Activated T-helper 1 cell treated with anti-CD3 and anti-CD28 coated beads, Interleukin-12 subunit alpha, Interleukin-12 subunit beta, Interleukin-2, Interleukin-4 antibody, amounts not matched to agents 30 ng/mL and 10 ng/mL and 1 ng/mL, durations not matched to agents 14 hours and 24 hours and 36 hours (primary cell): Measurements from ENCODE around the gene LRP6. TPM values are rescaled to one million over a fixed set of nuclear protein-coding genes. Genes with fewer than 3 reads are reported as not detected.

Source experiments
- DNase-seq: peaks from one replicate; pipeline ENCODE4 v3.0.0; 2021; ENCODE audit warnings: low spot score
- H3K27ac Mint-ChIP-seq: one replicate; pipeline ENCODE4 v1.8.0; 2021; ENCODE audit warnings: mild to moderate bottlenecking, mixed read lengths
- H3K27me3 Mint-ChIP-seq: one replicate; pipeline ENCODE4 v1.8.0; 2022; ENCODE audit warnings: mild to moderate bottlenecking, moderate library complexity, mixed read lengths; ENCODE audit not compliant: insufficient read depth
- H3K36me3 Mint-ChIP-seq: one replicate; pipeline ENCODE4 v1.8.0; 2021; ENCODE audit warnings: low read depth, mixed read lengths
- H3K4me1 Mint-ChIP-seq: one replicate; pipeline ENCODE4 v1.8.0; 2021; ENCODE audit warnings: low read depth, mixed read lengths
- H3K4me3 Mint-ChIP-seq: one replicate; pipeline ENCODE4 v1.8.0; 2021; ENCODE audit warnings: mild to moderate bottlenecking, moderate library complexity, mixed read lengths
- H3K9me3 Mint-ChIP-seq: one replicate; pipeline ENCODE4 v1.8.0; 2021; ENCODE audit warnings: mixed read lengths
- intact Hi-C: fragments of 100-400 bp; cut with micrococcal nuclease; formaldehyde crosslinking; loops from one replicate; pipeline ENCODE4 v1.15.1; 2024
- total RNA-seq: library from RNA; stranded (reverse); gene quantifications from 2 replicates; pipeline ENCODE4 v1.2.3, GENCODE V29; 2022

Gene LRP6
- total RNA-seq, 1 donor from 2014 or later, result 5.5 TPM

DNA sequence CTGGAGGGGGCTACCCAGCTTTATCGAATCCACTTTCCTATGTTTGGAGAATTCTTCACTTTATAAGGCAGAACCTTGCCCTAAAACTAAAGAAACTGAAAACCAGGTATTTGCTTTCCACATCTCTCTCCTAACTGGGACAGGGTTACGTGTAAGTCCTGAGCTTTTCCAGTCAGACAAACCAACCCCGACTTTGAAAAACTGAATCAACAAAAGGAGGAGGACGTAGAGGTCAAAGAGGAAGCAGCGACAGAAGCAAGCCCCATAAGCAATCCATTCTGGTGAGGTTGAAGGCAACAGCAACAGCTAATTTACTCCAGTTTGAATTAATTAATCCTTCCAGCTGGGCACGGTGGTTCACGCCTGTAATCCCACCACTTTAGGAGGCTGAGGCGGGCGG, 47.2 kb downstream of the LRP6 start:
- no peak overlapping the region for H3K27ac Mint-ChIP-seq
- no peak overlapping the region for H3K4me3 Mint-ChIP-seq
- H3K27me3 Mint-ChIP-seq, result peaks cover 33% of the 10 kb centered on the region
- intact Hi-C loops, result no loop called here
- H3K36me3 Mint-ChIP-seq, result no peaks in the 10 kb centered on the region
- peaks cover 6% of the 10 kb centered on the region for H3K4me1 Mint-ChIP-seq
- H3K9me3 Mint-ChIP-seq, result no peaks in the 10 kb centered on the region
- DNase-seq, result no peak

DNA sequence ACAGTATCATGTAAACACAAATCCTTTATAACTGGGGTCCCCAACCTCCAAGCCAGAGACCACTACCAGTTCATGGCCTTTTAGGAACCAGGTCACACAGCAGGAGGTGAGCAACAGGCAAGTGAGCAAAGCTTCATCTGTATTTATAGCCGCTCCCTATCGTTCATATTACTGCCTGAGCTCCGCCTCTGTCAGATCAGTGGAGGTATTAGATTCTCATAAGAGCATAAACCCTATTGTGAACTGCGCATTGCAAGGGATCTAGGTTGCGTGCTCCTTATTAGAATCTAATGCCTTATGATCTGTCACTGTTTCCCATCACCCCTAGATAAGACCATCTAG, 49.9 kb downstream of the LRP6 start:
- Mint-ChIP-seq H3K4me3 (no peak overlapping the region), H3K36me3 (no peaks in the 10 kb centered on the region), H3K4me1 (no peaks in the 10 kb centered on the region), H3K27me3 (peaks cover 29% of the 10 kb centered on the region), H3K9me3 (no peaks in the 10 kb centered on the region), H3K27ac (no peak overlapping the region)
- intact Hi-C loops, result no loop called here
- DNase-seq, result no peak

DNA sequence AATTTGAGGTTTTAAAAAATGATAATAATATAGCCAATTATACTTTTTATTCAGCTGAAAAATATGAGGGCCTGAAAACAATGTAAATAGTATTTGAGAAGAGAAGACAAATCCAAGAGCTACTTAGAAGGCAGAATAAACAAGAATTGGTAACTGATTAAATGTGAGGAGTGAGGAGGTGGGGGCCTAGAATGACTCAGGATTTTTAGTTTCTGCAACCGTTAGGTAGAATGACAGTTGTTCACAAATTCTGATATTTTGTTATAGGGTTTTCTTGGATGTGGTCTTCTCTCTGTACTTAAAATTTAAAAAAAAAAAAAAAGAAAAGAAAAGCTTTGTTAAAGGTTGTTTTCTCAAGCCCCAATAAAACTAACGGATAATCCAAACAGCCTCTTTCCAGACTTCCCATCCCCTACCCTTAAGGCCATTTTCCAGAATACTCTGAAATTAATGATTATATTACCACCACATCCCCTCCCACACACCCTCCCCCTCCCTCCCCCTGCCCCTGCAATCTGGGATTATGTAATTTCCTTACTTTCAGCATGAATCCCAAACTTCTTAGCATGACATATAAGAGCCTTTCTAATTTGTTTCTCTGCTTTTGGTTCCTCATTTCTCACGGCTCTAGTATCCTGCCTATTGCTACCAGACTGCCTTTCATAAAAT, 50.4 kb downstream of the LRP6 start:
- H3K36me3 Mint-ChIP-seq, result no peaks in the 10 kb centered on the region
- DNase-seq, result no peak
- intact Hi-C loops, result no loop called here
- no peaks in the 10 kb centered on the region for H3K4me1 Mint-ChIP-seq
- H3K27ac Mint-ChIP-seq, result no peak overlapping the region
- peaks cover 29% of the 10 kb centered on the region for H3K27me3 Mint-ChIP-seq
- H3K9me3 Mint-ChIP-seq, result no peaks in the 10 kb centered on the region
- H3K4me3 Mint-ChIP-seq, result no peak overlapping the region

DNA sequence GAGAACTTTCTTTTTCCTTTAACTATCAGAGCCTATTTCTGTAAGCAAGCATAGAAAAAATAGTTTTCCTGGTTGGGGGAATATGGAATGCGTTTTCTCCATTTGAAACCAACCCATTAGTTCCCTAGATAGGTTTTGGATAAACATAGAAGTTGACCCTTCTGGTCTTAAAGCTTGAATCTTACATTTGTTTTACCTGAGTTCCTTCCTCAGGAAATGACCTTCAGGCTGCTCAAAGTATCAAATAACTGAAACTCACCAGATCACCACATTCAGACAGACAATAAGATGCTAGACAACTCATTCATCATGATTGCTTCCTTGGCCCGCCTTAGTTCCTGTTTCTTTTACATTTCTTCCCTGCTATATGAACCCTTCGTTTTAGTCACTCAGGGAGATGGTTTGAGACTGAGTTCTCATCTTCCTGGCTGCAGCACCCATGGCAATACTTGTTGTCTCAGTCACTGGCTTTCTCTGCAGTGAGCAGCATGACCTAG, 52.2 kb downstream of the LRP6 start:
- Mint-ChIP-seq H3K27ac (no peak overlapping the region), H3K27me3 (peaks cover 34% of the 10 kb centered on the region), H3K9me3 (no peaks in the 10 kb centered on the region), H3K4me3 (no peak overlapping the region), H3K4me1 (peaks cover 6% of the 10 kb centered on the region), H3K36me3 (no peaks in the 10 kb centered on the region)
- DNase-seq, result no peak
- intact Hi-C loops, result no loop called here

DNA sequence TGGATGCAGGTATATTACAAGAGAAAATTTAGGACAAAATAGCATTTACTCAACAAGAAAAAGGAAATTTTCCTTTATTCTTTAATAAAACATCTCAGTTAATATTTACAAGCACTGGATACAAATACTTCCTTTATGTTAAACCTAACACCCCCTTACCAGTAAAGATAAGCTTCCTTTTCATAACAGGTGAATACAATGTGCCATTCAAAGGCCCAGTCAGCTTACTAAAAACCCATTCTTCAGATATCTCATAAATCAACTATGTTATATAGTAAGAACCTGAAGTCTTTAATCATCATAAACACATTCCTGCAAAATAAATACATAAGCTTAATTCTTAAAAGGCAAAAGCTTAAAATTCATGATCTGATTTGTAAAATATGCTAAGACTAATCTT, 52.6 kb downstream of the LRP6 start:
- H3K9me3 Mint-ChIP-seq, result no peaks in the 10 kb centered on the region
- H3K27ac Mint-ChIP-seq, result no peak overlapping the region
- intact Hi-C loops, result no loop called here

DNA sequence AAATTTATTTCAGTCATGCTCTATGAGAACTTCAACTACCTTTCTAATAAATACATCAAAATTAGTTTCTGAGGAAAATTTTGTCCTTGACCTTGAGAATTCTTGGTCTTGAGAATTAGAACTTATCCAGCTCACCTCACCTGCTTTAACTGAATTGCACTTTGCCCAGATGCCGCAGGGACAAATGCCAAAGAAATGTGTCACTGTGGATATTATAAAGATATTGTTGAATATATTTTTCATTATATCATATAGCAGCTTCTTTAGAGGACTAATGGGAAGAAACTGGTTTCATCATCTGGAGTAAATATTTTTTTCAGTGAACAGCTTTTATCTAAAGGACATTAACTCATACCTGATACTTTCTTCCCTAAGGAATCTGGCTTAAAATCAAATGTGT, 54.1 kb downstream of the LRP6 start:
- DNase-seq, result no peak
- Mint-ChIP-seq H3K36me3 (no peaks in the 10 kb centered on the region), H3K9me3 (no peaks in the 10 kb centered on the region), H3K27ac (no peak overlapping the region), H3K27me3 (peaks cover 39% of the 10 kb centered on the region), H3K4me1 (peaks cover 6% of the 10 kb centered on the region), H3K4me3 (no peak overlapping the region)
- intact Hi-C loops, result no loop called here

More for the DNA sequence above, 52.6 kb downstream of the LRP6 start:
- Mint-ChIP-seq H3K27me3 (peaks cover 31% of the 10 kb centered on the region), H3K4me3 (no peak overlapping the region), H3K36me3 (no peaks in the 10 kb centered on the region), H3K4me1 (peaks cover 6% of the 10 kb centered on the region)
- no peak for DNase-seq

DNA sequence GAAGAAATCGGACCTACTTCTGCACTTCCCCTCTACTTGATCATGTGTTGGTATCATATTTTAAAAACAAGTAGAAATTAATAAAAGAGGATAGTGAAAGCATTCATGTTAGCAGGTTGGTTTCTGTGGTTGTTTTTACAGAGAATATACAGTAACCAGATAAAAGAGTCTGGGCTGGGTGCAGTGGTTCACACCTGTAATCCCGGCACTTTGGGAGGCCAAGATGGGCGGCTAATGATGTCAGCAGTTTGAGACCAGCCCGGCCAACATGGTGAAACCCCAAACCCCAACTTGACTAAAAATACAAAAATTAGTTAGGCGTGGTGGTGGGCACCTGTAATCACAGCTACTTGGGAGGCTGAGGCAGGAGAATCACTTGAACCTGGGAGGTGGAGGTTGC, 55.9 kb downstream of the LRP6 start:
- Mint-ChIP-seq H3K4me1 (peaks cover 6% of the 10 kb centered on the region), H3K36me3 (no peaks in the 10 kb centered on the region), H3K27ac (no peak overlapping the region), H3K4me3 (no peak overlapping the region), H3K9me3 (no peaks in the 10 kb centered on the region), H3K27me3 (peaks cover 38% of the 10 kb centered on the region)
- no peak for DNase-seq
- intact Hi-C loops, result no loop called here

DNA sequence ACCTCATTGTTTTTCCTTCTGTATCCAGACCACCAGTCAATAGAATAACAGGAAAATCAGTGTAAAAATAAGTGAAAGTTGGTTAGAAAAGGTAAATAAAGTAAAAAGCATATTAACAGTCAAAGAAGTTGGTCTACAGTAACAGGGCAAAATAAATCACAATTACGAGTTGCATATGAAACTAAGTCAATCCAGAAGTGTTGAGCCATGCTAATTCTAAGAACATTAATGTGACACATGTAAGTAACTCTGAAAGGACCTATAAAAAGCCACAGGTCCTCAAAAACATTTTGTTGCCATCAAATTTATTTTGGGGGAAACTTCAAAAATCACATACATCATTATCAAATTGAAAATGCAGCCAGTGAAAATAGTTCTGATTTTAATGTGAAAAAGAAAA, 56.4 kb downstream of the LRP6 start:
- Mint-ChIP-seq H3K36me3 (no peaks in the 10 kb centered on the region), H3K9me3 (no peaks in the 10 kb centered on the region), H3K4me1 (peaks cover 6% of the 10 kb centered on the region), H3K4me3 (no peak overlapping the region), H3K27ac (no peak overlapping the region), H3K27me3 (peaks cover 34% of the 10 kb centered on the region)
- intact Hi-C loops, result no loop called here
- DNase-seq, result no peak

DNA sequence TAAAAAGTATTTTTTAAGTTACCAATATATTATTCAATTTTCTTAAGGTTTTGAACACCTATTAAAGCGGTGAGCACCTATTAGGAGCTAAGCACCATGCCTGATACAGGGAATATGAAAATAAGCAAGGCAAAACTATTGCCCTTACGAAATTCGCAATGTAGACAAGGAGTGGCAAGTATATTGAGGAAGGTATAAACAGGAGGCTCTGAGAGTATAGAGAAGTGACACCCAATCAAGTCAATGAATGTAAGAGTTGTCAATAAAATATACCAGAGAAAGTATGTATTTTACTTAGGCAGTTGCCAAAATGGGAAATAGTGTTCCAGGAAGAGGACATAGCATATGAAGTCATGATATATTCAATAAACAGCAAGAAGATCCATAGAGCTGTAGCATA, 57.2 kb downstream of the LRP6 start:
- no peak for DNase-seq
- Mint-ChIP-seq H3K9me3 (no peaks in the 10 kb centered on the region), H3K4me3 (no peak overlapping the region), H3K27me3 (peaks cover 34% of the 10 kb centered on the region), H3K4me1 (peaks cover 6% of the 10 kb centered on the region), H3K27ac (no peak overlapping the region), H3K36me3 (no peaks in the 10 kb centered on the region)
- intact Hi-C loops, result no loop called here

DNA sequence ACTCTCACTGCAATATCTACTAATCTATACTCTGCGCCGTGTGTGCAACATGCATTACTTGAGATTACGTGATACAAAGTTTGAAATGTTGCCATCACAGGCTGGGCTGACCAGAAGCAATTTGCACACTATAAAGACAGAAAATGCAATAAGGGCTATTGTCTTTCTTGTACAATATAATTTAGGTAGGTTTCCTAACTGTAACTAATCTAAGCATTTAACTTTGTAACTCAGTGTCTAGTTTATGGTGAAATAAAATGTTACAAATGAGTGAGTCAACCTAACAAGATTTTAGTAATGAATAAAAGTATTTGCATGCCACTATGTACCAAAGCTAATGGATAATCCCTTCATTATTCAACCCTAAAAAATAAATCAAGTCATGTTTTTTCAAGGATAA, 57.8 kb downstream of the LRP6 start:
- Mint-ChIP-seq H3K9me3 (no peaks in the 10 kb centered on the region), H3K36me3 (no peaks in the 10 kb centered on the region), H3K27ac (no peak overlapping the region), H3K4me3 (no peak overlapping the region), H3K27me3 (peaks cover 31% of the 10 kb centered on the region), H3K4me1 (peaks cover 6% of the 10 kb centered on the region)
- DNase-seq, result no peak
- intact Hi-C loops, result no loop called here

DNA sequence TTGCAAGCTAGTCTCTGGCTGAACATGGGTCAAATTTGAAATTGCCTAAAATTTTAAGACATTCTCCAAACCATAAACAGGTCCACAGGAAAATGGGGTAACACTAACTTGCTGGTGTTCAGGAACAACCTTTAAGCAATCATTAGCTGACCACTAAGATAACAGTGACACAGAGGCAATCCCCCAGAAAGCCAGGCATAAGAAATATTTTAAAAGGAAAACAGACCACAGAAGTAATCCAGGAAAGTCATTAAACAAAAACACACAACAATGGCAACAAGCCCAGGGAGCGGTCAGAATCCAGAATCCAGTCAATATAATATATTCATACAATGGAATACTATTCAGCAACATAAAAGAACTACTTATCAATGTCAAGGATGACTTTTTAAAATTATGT, 59.1 kb downstream of the LRP6 start:
- peaks cover 28% of the 10 kb centered on the region for H3K27me3 Mint-ChIP-seq
- H3K4me3 Mint-ChIP-seq, result no peak overlapping the region
- intact Hi-C loops, result no loop called here
- H3K27ac Mint-ChIP-seq, result no peak overlapping the region
- no peak for DNase-seq
- no peaks in the 10 kb centered on the region for H3K9me3 Mint-ChIP-seq
- H3K4me1 Mint-ChIP-seq, result peaks cover 6% of the 10 kb centered on the region
- no peaks in the 10 kb centered on the region for H3K36me3 Mint-ChIP-seq

DNA sequence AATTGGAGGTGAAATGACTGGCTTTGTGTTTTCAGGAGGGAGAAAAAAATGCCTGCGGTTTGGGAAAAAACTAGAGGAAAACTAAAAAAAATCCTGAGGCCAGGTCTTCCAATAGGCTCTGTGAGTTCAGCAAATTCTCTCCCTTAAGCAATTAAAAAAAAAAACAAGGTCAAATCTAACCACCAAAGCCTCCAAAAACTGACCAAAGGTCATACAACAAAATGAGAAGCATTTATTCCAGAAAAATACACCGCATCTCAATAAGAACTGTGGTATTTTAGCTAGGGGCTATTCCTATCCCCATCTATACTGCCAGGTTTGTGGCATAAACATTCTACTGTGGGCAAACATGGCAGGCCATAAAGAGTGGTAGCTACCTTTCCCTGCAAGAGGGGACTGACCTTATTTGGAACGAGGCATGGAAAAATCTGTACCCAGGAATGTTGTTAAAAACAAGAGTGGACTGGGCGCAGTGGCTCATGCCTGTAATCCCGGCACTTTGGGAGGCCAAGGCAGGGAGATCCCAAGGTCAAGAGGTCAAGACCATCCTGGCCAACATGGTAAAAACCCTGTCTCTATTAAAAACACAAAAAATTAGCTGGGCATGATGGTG, 60.0 kb downstream of the LRP6 start:
- H3K9me3 Mint-ChIP-seq, result no peaks in the 10 kb centered on the region
- peaks cover 33% of the 10 kb centered on the region for H3K27me3 Mint-ChIP-seq
- H3K4me1 Mint-ChIP-seq, result peaks cover 6% of the 10 kb centered on the region
- H3K36me3 Mint-ChIP-seq, result no peaks in the 10 kb centered on the region
- no peak for DNase-seq
- intact Hi-C loops, result no loop called here
- no peak overlapping the region for H3K27ac Mint-ChIP-seq
- no peak overlapping the region for H3K4me3 Mint-ChIP-seq

DNA sequence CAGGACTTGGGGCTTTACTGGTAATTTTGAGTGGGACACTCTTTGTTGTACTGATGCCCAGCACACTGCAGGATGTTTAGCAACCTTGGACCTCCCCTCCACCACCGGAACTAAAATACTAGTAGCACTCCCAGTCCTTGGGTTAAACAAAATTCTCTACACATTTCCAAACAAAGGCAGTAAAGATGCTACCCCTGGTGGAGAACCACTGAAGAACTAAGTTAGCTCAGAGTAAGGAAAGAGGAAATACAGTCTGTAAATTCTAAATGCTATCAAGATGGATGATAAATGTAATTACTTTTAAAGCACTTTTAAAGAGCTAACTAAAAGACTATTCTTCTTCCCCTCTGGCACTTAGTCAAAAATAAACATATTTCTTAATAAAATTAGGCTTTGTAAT, 64.1 kb downstream of the LRP6 start:
- Mint-ChIP-seq H3K4me3 (no peak overlapping the region), H3K4me1 (peaks cover 7% of the 10 kb centered on the region), H3K36me3 (peaks cover 1% of the 10 kb centered on the region), H3K27ac (no peak overlapping the region), H3K27me3 (peaks cover 19% of the 10 kb centered on the region), H3K9me3 (peaks cover 8% of the 10 kb centered on the region)
- intact Hi-C loops, result no loop called here
- no peak for DNase-seq

DNA sequence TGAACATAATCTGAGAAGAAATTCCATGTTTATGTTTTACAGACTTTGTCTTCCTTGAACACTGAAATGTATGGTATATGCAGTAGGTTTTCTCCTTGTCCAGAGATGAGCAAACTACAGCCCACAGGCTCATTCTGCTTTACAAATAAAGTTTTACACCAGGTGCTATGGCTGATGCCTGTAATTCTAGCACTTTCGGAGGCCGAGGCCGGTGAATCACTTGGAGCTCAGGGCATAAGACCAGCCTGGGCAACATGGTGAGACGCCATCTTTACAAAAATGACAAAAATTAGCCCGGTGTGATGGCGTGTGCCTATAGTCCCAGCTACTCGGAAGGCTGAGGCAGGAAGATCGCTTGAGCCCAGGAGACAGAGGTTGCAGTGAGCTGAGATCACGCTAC, 64.7 kb downstream of the LRP6 start:
- Mint-ChIP-seq H3K9me3 (peaks cover 9% of the 10 kb centered on the region), H3K27ac (no peak overlapping the region), H3K36me3 (peaks cover 1% of the 10 kb centered on the region), H3K27me3 (peaks cover 16% of the 10 kb centered on the region), H3K4me1 (peaks cover 7% of the 10 kb centered on the region), H3K4me3 (no peak overlapping the region)
- DNase-seq, result no peak
- intact Hi-C loops, result no loop called here
